ENCODE data around the gene ACACB. TPM values are rescaled to one million over a fixed set of nuclear protein-coding genes. Genes with fewer than 3 reads are reported as not detected.

The ACACB gene
- total RNA-seq, 1 experiment from 2014 or later = 21.7 TPM

DNA sequence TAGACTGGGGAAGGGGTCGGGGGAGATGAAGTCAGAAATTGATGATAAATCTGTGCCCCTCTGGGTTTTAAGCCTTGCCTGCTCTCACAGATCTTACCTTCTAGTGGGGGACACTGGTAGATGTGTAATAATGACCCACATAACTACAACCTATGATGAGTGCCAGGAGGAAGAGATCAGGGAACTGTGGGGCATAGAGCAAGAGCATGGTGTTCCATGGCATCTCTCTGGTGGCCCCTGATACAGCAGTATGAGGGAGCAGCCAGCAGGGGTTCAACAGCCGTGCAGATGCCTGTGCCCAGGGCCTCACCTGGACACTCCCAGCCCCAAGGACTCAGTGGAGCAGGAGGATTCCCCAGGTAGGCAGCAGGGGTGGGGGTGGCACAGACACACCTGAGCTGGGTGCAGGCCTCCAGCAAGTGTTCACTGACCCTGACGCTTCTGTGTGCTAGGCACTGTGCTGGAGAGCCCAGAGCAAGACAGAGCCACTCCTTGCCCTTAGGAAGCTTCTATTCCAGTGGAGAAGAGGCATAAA lies 5.0 kb downstream of the ACACB start:
- Histone ChIP-seq H4K20me1 (ENCODE audit: low read length) (no peaks in the 10 kb centered on the region), H3F3A (ENCODE audit: low read length, unreplicated experiment) (no peaks in the 10 kb centered on the region), H3K4me2 (ENCODE audit: low read length) (no peak overlapping the region), H3K9ac (ENCODE audit: low read length) (no peak overlapping the region), H2AFZ (ENCODE audit: low read length) (no peak overlapping the region), H3K27me3 (ENCODE audit: low read length) (no peaks in the 10 kb centered on the region), H3K9me3 (ENCODE audit: low read length) (no peaks in the 10 kb centered on the region), H3K4me3 (ENCODE audit: low read length) (no peak overlapping the region), H3K9me2 (replicated peaks; ENCODE audit: low read length) (no peaks in the 10 kb centered on the region), H3K36me3 (ENCODE audit: low read depth, low read length) (no peaks in the 10 kb centered on the region), H3K4me1 (ENCODE audit: insufficient read depth, low read length) (no peaks in the 10 kb centered on the region), H3K27ac (ENCODE audit: low read length) (no peak overlapping the region), H3K79me2 (ENCODE audit: low read length) (no peaks in the 10 kb centered on the region)
- TF ChIP-seq EZH2phosphoT487 (IDR thresholded peaks at IDR 0.05; ENCODE audit: borderline replicate concordance, low read length) (no peak), EZH2 (IDR thresholded peaks at IDR 0.05; ENCODE audit: low read length, unreplicated experiment) (no peak)
- TF ChIP-seq, protein P1, sequence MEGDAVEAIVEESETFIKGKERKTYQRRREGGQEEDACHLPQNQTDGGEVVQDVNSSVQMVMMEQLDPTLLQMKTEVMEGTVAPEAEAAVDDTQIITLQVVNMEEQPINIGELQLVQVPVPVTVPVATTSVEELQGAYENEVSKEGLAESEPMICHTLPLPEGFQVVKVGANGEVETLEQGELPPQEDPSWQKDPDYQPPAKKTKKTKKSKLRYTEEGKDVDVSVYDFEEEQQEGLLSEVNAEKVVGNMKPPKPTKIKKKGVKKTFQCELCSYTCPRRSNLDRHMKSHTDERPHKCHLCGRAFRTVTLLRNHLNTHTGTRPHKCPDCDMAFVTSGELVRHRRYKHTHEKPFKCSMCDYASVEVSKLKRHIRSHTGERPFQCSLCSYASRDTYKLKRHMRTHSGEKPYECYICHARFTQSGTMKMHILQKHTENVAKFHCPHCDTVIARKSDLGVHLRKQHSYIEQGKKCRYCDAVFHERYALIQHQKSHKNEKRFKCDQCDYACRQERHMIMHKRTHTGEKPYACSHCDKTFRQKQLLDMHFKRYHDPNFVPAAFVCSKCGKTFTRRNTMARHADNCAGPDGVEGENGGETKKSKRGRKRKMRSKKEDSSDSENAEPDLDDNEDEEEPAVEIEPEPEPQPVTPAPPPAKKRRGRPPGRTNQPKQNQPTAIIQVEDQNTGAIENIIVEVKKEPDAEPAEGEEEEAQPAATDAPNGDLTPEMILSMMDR (conservative IDR thresholded peaks at IDR 0.05; ENCODE audit: low read depth, low read length) = no peak
- intact Hi-C loops (cut with micrococcal nuclease) = no loop called here
- BruUV-seq (replicated peaks) = no TSS peak
- ChIA-PET CTCF (no interaction called here), POLR2A (ENCODE audit: unreplicated experiment) (no interaction called here)
- DNase-seq (no peak), ATAC-seq (no peak)

DNA sequence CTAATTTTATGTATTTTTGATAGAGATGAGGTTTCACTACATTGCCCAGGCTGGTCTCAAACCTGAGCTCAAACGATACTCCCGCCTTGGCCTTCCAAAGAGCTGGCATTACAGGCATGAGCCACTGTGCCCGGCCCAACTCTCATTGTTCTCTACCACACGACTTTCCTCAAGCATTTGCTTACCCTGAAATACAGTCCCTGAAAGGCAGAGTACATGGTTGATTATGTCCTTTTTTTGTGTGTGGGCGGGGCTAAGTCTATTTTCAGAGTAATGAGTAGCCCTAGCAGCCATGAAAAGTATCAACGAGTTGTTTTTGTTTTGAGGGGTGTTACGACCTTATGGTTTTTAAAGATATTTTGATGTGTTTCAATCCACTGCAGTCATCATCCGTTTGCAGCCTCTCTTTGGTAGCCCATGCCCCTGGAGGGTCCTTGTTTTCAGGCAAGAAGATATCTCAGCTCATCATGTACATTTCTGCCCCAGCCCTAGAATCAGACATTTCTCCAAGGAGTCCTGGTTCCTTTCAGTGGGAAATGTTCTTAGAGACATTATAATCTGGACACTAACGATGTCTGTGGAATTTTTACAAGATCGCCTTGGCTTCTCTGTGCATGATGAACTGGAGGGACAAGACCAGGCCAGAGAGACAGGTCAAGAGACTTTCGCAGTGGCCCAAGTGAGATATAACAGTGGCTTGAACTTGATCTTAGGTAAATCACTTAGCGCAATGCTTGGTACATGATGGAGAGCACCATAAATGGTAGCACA lies 8.7 kb downstream of the ACACB start:
- TF ChIP-seq EZH2 (IDR thresholded peaks at IDR 0.05; ENCODE audit: low read length, unreplicated experiment) = no peak
- Histone ChIP-seq H3K9me2 (replicated peaks; ENCODE audit: low read length) (no peaks in the 10 kb centered on the region), H4K20me1 (ENCODE audit: low read length) (no peaks in the 10 kb centered on the region), H3K79me2 (ENCODE audit: low read length) (no peaks in the 10 kb centered on the region), H3K27me3 (ENCODE audit: low read length) (no peaks in the 10 kb centered on the region), H3K4me3 (ENCODE audit: low read length) (no peak overlapping the region), H3K27ac (ENCODE audit: low read length) (no peak overlapping the region), H3K4me1 (ENCODE audit: insufficient read depth, low read length) (no peaks in the 10 kb centered on the region), H3K4me2 (ENCODE audit: low read length) (no peak overlapping the region), H2AFZ (ENCODE audit: low read length) (no peak overlapping the region), H3K9ac (ENCODE audit: low read length) (no peak overlapping the region), H3K9me3 (ENCODE audit: low read length) (no peaks in the 10 kb centered on the region), H3F3A (ENCODE audit: low read length, unreplicated experiment) (no peaks in the 10 kb centered on the region), H3K36me3 (ENCODE audit: low read depth, low read length) (no peaks in the 10 kb centered on the region)
- intact Hi-C loops (cut with micrococcal nuclease) = no loop called here
- CTCF ChIA-PET = no interaction called here
- no peak for ATAC-seq
- POLR2A ChIA-PET (ENCODE audit: unreplicated experiment) = no interaction called here
- no peak for DNase-seq
- BruUV-seq (replicated peaks) = no TSS peak

DNA sequence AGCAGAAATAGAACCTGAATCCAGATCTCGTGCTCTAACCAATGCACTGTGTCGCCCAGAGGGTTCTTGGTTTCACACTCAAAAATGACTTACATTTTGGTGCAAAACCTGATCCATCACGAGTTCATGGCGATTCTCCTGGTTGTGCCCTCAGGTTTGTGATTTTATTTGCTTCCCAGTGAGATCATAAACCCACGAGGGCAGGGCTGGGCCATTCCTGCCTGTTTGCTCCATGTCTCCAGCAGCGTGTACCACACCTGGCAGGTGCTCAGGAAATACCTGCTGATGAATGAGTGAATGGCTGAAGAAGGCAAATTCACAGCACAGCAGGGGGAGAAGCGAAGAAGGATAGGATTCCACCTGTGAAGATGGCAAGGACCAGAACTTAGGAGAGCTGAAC lies 9.4 kb downstream of the ACACB start:
- no peaks in the 10 kb centered on the region for H3K4me1 ChIP-seq (ENCODE audit: insufficient read depth, low read length)
- ChIA-PET POLR2A (ENCODE audit: unreplicated experiment) (no interaction called here), CTCF (no interaction called here)
- DNase-seq (no peak), ATAC-seq (no peak)
- H4K20me1 ChIP-seq (ENCODE audit: low read length) = no peaks in the 10 kb centered on the region
- intact Hi-C loops (cut with micrococcal nuclease) = no loop called here
- H3K4me3 ChIP-seq (ENCODE audit: low read length) = no peak overlapping the region
- H3K9me3 ChIP-seq (ENCODE audit: low read length) = no peaks in the 10 kb centered on the region
- H3K36me3 ChIP-seq (ENCODE audit: low read depth, low read length) = no peaks in the 10 kb centered on the region
- no peak overlapping the region for H3K27ac ChIP-seq (ENCODE audit: low read length)
- H3K9me2 ChIP-seq (replicated peaks; ENCODE audit: low read length) = no peaks in the 10 kb centered on the region
- no peaks in the 10 kb centered on the region for H3F3A ChIP-seq (ENCODE audit: low read length, unreplicated experiment)
- TF ChIP-seq EZH2 (IDR thresholded peaks at IDR 0.05; ENCODE audit: low read length, unreplicated experiment) = no peak
- no peak for TF ChIP-seq EZH2phosphoT487 (IDR thresholded peaks at IDR 0.05; ENCODE audit: borderline replicate concordance, low read length)
- TF ChIP-seq, protein P1 (conservative IDR thresholded peaks at IDR 0.05; ENCODE audit: low read depth, low read length) = no peak
- no peaks in the 10 kb centered on the region for H3K79me2 ChIP-seq (ENCODE audit: low read length)
- no peak overlapping the region for H3K4me2 ChIP-seq (ENCODE audit: low read length)
- no peaks in the 10 kb centered on the region for H3K27me3 ChIP-seq (ENCODE audit: low read length)
- no TSS peak for BruUV-seq (replicated peaks)
- H3K9ac ChIP-seq (ENCODE audit: low read length) = no peak overlapping the region
- H2AFZ ChIP-seq (ENCODE audit: low read length) = no peak overlapping the region
